SHP77 (cell line): ENCODE results near the gene TMEM51.
A peak's percentile ranks its signal among the peaks of the same experiment; 100 is the strongest.

ENCODE experiments used
- DNase-seq, 2 experiments: peaks; one replicate each; lab custom pipeline; 2025; lab: John Stamatoyannopoulos, UW

Gene TMEM51

DNA sequence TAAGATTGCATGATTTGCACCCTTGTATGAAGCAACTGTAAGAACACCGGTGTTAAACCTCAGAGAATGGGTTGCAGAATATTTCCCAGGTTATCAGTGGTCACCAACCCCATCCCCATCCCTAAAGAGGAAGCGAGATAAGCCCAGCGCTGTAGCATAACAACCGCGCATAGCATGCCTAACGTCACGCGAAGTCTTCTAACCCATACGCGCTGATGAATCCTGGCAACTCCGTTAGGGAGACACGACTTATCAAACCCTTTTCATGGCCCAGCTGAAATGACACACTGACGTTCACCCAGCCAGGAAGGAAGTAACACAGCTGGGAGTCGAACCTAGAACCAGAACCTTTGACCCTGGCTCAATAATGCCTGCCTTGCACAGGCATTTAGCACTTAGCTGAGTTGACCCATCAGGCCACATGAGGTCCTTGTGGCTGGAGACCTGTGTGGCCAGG is 24.2 kb downstream of the TMEM51 start:
- no peak for DNase-seq

DNA sequence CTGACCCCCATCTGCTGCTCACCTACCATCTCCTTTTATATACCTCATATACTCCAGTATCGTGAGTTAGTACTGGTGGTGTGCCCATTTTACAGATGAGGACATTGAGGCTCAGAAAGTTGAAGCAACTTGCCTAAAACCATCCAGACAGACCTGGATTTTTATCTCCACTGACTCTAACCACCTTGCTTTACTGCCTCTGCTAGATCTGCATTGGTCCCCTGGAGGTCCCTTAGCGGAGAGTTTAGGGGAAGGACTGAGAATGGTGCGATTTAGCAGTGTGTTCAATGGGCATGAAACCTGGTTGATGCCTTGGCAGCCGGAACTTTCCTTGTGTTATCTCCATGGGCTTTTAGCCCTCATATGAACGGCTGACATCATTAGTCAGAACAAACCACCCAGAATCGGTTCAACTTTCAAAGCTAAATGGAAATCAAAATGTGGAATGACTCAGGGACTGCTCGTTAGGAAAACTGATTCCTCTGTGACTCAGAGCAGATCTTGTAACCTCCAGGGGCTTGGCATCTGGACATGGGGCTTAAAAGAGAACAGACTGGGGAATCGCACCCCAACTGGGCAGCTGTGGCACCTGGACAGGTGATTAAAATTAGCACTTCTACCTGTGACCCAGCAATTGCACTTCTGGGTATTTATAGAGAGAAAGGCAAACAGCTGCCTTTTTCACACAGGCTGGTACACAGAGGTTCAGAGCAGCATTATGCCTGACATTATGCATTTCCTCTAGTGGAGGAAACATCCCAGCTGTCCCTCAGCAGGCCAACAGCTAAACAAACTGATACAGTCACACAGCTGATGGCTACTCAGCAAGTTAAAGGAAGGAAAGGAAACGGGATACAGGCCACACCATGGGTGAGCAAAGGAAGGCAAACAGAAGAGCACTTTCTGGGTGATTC is 25.3 kb downstream of the TMEM51 start:
- DNase-seq = peak; percentile 68 to 80

DNA sequence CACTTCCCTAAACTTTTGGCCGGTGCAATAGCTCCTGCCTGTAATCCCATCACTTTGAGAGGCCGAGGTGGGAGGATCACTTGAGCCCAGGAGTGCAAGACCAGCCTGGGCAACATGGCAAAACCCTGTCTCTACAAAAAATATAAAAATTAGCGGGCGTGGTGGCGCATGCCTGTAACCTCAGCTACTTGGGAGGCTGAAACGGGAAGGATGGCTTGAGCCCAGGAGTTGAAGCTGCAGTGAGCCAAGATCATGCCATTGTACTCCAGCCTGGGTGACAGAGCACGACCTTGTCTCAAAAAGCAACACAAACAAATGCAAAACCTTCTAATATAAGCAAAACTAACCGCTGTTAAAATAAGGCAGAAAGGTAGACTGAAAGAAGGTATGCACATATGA is 25.9 kb downstream of the TMEM51 start:
- DNase-seq = no peak

DNA sequence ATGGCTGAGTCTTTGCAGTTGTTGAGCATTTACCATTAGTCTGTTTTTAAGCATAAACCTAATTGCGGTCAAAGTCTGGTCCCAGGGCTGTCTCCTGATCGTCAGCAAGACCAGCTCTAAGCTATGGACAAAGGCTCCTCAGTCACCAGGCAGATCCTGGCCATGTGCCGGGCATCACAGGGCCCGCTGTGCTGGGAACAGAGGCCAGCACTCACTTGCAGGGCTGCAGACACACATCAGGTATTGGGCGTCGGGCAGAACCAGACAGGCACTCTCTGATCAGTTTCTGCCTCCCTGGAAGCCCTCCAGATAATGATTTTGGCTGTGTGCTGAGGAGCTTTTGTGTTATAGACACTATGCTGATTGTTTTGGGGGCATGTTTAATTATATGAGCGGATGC is 26.6 kb downstream of the TMEM51 start:
- peak in 1 of 2 experiments; percentile 21 for DNase-seq

DNA sequence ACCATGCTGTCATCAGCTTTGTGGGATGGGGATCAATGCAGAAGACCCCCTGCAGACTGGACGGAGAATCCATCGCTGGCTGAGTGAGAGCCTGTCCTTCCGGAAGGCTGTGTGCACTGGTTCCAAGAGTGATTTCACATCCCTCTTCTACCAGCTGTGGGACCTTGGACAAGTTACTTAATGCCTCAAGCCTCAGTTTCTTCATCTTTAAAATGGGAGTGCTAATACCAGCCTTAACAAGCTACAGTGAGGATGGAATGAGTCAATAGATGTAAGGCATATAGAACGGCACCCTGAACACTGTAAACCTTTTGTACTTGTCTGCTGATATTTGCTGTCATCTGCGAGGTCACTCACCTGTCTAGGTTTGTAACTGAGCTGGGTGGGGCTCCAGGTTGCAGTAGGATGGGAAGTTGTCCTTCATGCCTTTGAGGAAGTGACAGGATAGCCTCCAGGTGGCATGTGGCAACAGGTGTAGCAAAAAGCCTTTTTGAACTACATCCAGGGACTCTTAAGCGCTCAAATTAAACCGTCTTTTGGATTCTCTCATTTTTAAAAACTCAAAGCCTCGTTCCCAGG is 27.5 kb downstream of the TMEM51 start:
- no peak for DNase-seq

DNA sequence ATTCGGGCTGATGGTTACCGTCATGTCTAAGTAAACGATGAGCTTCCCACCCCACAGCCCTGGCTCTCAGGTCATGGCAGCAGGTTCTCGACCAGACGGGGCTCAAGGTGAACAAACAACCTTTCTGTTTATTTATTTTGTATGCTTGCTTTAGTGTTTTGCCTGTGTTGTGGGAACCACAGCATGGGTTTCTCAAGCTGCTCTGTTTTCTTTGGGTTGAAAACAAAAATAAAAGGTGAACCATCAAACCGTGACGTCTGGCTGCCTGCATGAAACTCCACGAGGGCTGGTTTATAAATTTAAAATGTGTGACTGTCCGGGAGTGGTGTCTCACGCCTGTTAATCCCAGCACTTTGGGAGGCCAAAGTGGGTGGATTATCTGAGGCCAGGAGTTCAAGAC is 28.0 kb downstream of the TMEM51 start:
- peak in 1 of 2 experiments; percentile 31 for DNase-seq

DNA sequence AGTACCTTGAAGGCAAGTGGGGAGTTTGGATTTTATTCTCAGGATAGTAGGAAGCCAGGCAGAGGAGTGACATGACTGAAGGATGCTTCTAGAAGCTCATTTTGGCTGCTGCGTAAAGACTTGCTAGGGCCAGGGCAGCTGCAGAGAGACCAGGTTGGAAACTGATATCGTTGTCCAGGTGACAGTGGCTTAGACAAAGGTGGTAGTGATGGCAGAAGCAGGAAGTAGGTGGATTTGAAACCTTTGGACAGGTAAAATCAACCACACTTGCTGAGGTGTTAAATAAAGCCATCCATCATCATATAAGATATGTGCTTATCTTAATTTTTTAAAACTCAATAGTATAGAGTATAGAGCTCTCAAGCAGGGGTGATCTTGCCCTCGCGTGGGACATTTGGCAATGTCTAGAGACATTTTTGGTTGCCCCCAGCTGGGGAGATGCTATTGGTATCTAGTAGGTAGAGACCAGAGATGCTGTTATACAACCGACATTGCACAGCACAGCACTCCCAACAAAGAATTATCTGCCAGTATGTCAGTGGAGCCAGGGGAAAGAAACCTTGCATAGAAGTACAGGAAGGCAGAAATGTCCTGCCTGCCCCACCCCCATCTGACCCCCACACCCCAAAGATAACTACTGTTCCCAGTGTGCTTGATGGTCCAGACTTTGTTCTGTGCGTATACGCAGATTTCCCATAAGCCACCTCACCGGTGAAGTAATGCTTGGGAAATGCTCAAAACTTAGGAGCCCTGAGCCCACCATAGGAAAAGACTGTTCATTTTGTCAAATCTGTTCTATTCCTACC is 31.1 kb downstream of the TMEM51 start:
- DNase-seq = no peak

DNA sequence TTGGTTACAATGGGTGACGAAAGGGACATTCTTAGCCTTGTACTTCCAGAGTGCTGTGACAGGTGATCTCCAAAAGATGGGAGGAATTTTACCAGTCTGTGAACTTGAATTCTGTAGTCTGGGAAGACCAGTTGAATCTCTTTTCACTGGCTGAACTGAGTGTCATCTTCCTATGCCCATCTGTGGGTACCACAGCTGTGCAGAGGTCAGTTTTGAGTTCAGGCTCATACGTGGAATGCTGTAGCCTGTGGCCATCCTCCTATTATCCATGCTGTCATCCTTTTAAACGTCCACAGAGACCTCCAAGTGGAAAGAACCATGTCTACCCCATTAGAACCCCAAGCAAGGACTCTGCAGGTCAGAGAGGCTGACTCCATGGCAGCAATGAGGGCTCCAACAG is 32.1 kb downstream of the TMEM51 start:
- no peak for DNase-seq

DNA sequence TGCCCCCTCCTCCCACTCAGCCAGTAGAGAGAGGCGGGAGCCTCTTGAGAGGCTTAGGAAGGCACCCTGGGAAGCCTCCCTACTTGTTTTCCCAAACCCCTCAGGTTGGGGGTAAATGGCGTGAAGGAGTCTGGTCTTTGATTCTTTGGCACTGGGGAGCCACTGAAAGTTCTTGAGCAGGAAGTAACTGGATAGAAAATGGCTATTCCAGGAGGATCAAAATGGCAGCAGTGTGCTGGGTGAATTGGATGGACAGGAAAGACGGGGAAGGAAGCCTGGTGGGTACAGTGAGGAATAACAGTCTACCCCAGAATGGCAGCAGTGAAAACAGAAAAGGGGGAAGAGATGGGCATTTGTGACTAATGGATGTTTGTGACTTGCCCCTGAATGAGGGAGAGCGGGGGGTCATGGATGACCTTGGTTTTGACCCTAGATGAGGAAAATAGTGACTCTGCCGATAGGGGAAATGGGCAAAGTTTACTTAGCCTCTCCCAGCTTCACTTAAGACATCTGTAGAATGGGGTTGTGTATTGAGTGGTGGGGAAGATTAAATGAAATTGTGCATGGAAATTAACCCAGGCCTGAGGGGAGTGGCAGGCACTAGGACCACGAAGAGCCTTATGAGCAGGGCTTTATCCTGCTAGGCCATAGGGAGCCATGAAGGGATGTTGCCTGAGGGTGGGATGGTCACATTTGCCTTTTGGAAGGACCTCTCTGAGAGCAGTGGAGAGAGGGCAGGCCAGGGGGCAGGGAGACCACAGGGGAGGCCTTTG is 32.7 kb downstream of the TMEM51 start:
- DNase-seq = no peak

DNA sequence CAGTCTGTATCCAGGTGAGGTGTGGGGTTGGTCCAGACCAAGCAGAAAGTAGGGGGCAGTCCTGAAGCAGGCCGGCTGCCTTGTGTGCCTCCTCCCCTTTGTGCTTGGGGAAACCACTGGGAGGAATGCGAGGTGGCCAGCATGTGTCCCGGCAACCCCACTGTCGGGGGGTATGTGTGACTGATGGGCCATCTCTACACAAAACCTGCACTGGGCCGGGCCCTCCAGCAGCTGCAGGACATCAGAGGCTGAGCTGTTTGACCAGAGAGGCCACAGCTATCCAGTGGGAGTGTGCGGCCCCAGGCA is 33.3 kb downstream of the TMEM51 start:
- no peak for DNase-seq

DNA sequence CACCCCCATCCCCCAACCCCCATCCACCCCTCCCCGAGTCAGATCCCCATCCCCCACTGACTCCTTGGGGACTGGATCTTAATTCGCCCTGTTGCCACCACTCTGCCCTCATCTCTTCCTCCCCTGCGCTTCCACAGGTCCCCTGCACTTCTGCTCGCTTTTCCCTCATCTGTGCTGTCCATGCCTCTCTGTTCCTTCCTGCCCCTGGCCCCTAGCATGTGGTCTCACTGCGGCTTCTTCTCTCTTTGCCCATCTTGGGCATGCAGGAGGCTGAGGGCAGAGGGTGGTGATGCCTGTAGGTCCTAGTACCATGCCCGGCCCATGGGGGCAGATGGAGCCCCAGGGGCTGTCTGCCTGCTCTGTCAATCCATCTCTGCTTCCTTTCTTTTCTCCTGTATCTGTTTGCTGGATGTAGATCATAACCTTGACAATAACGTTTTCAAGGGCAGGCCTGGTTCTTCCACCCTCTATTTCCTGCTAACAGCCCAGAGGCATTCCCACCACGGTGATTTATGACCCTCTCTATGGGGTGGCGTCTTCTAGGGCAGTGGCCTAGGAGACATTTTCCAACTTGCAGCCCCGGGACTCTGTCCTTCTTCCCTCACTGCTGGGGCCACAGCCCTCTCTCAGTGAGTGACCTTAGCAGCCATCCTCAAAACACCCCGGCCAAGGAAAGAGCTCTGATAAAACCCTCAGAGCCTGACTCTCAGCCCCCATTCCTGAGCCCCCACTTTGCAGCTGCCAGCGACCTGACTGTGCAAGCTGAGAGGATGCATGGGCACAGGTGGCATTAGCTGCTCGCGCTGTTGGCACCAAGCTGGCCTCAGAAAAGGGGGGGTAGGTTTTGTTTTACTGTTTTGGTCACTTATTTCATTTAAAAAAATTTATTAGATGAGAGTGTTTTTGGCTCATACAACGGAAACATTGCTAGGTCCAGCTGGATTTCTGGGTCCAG is 33.9 kb downstream of the TMEM51 start:
- no peak for DNase-seq

DNA sequence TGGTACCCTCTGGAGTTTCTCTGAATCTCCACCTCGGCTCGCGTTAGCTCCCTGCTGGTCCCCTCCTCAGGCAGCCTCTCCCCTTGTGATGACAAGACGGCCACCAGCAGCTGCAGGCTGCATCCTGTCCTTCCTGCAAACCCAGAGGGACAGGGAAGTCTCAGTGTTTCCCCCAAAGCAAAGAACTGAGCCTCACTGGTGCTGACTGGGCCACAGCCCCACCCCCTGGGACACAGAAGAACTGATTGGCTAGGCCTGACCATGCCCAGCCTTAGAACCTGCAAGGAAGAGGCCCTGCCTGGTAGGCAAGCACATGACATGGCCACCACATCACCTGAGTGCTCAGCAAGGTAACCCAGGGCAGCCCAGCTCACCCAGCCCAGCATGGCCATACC is 34.6 kb downstream of the TMEM51 start:
- DNase-seq = peak in 1 of 2 experiments; percentile 50

DNA sequence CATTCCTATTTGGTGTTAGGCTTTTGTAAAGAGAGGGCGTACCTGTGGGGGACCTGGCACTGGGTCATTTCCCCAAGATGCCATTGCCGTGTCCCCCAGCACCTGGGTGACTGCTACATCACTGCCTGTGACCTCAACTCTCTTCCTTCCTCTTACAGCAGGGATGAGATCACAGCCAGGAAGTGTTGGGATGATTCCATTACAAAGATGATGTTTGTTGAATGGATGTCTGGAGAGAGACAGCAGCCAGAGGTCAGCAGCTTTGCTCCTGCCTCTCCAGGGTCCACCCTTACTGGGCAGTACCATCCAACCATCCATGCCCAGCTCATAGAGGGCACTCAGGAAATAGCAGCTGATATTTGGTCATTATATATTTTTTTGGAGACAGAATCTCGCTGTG is 35.1 kb downstream of the TMEM51 start:
- no peak for DNase-seq

DNA sequence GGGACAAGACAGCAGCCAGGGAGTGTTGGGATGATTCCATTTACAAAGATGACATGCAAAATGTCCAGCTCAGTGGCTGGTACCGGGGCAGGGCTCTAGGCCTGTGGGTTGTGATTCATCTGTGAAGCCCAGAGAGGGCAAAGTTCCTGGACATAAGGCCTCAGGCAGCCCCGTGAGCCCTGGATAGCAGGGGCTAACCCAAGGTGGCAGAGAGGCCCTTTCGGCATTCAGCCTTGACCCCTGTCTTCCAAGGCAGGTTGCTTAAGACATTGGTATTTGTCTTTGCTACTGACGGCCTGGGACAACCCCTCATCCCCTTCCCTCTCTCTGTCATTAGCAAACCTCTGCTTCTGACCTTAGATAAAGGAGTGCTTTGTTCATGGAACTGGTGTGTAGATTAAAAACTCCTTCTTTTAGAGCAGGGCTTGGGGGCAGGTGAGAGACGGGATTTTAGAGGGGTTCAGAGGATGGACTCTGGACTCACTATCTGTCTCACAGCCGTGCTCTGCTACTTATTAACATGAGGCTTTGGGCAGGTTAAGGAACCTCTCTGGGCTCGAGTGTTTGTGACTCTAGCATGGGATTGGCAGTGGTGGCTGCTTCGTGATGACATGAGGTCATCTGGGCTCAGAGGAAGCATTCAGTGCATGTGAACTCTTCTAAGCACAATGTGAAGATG is 36.3 kb downstream of the TMEM51 start:
- no peak for DNase-seq

DNA sequence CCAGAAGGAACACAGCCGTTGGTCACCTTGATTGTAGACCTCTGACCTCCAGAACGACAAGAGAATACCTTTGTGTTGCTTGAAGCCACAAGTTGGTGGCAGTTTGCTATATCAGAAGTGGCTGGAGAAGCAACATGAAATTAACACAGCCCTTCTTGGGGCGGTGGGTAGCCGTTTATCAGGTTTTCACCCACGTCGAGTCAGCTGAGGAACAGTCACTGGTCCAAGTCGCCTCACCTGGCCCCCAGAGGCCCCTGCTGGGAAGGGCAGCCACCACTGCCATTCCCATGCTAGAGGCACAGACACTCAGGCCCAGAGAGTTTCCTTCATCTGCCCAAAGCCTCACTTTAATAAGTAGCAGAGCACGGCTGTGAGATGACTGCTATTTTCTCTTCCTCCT is 37.7 kb downstream of the TMEM51 start:
- no peak for DNase-seq

DNA sequence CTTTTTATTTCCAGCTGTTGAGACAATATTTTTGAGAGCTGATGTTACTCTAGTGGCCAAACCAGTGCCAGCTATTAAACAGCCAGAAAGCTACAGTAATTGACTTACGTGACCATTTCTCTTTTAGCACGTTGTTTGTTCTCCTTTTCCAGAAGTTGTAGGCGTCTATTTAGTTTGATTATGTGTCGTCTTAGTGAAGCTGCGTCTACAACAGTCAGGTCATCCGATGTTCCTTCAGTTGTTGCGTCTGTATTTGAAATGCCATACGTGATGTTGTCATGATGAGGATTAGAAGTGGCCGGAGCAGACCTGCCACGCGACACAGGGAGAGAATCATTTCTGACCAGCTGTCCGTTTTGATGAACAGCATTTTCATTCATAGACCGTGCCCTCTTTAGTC is 38.2 kb downstream of the TMEM51 start:
- DNase-seq = no peak

DNA sequence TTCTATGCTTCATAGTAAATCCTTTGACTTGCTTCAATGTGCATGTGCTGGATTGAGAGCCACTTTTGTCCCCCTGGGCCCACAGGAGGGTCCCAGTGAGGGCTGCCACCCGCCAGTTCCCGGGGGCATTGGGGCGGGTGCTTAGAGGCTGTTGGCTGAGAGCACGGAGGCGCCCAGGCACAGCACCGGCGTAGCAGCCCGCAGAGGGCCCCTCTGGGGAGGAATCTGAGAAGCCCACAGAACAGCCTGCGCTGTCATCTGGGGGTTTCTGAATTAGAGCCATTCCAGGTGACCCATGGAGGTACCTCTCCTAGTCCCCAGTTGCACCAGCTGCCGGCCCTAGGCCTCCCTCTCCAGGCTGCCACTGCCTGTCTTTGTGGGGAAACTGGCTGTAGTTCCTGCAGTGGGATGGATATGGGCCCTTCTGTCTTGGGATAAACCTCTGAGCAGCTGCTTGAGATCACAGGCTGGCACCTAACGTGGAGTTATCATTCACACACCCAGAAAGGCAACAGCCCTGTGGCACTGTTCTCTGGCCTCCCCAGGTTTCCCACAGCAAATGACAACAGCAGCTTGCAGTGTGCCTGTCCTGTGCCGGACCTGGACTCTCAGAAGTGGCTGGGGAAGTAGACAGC is 39.5 kb downstream of the TMEM51 start:
- DNase-seq = no peak

DNA sequence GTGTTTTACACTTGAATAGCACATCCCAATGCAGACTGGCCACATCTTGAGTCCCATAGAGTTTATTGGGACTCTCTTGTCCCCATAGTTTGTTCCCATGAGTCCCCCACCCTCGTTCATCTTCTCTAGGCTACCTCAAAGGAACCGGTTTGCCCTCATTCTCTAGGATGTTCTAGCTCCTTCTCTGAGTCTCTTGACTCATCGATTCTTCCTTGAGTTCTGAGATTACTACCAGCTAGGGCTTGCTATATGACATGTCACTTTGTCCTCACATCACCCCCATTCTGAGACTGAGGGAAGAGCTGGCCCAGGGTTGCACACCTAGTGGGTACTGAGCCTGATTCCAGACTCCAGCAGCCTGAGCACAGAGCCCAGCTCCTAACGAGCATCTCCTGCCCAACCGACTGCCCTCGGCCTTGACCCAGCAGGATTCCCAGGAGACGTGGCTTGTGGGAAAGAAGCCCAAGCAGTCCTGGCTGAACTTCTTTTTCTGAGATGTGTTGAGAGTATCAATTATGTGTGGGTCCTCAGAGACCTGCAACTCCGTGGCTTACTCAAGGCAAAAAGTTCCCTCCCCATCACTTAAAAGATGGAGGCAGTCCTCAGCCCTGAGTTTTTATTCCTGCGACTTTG is 42.0 kb downstream of the TMEM51 start:
- no peak for DNase-seq

DNA sequence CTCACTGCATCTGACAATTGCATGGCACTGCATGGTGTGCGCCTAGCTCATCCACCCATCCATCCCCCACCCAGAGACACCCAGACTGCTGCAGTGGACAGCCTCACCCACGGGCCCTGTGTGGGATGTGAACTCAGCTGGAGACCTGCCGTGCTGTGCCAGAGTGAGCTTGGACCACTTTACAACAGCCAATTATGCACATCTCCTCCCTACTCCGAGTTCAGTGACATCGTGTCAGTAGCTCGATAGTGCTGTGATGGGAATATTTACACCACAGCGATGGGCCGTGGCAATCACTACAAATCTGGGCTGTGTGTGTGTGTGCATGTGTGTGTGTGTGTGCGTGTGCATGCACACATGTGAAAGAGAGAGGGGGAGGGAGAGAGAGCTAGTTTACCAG is 42.5 kb downstream of the TMEM51 start:
- DNase-seq = no peak
